NCI-H2171 treated with DMSO at 0.1 percent for 48 hours (cell line): Measurements from ENCODE around the gene DPM2.

Source experiments
- DNase-seq: peaks from one replicate; lab custom pipeline; 2025; lab: John Stamatoyannopoulos, UW

DPM2 gene

GRCh38 chr9:127973169-127974000, 35.7 kb upstream of the DPM2 start:
- no peak for DNase-seq

GRCh38 chr9:127972236-127972871, 34.7 kb upstream of the DPM2 start:
- DNase-seq, result no peak

DNA sequence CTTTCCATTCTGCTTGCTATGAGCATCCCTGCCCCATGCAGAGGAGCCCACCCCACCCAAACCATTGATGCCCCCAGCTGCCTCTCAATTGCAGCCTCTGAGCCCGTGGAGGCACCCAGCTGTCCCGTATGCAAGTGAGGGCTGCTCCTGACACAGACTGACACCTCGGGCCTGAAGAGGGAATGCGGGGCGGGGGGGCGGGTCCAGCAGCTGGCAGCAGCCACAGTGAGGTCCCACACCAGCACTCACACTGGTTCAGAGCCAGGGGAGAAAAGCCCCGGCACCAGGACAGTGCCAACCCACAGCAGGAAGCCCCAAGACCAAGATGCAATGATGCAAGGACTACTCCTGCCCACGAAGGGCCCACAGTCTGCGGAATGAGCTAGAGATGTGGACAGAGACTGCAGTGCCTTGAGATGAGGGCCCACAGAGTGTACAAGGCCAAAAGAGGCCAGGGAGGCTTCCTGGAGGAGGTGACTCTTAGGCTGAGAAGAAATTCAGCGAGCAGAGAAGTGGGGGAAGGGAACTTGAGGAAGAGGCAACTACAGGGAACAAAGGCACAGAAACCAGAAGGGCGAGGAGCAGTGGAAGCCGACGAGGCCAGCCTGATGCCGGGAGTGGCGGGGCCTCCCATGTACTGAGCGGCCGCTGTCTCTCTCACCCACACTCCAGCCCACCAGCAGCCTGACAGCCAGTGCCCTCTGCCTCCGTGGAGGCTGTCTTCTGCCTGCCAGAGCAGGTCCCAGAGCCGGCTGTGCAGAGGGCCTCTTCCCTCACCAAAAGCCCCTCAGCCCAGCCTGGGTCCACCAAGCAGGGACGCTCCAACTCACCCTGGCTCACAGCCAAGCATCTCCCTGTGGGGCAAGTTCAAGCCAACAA, 33.9 kb upstream of the DPM2 start:
- DNase-seq, result peak; percentile 80

DNA sequence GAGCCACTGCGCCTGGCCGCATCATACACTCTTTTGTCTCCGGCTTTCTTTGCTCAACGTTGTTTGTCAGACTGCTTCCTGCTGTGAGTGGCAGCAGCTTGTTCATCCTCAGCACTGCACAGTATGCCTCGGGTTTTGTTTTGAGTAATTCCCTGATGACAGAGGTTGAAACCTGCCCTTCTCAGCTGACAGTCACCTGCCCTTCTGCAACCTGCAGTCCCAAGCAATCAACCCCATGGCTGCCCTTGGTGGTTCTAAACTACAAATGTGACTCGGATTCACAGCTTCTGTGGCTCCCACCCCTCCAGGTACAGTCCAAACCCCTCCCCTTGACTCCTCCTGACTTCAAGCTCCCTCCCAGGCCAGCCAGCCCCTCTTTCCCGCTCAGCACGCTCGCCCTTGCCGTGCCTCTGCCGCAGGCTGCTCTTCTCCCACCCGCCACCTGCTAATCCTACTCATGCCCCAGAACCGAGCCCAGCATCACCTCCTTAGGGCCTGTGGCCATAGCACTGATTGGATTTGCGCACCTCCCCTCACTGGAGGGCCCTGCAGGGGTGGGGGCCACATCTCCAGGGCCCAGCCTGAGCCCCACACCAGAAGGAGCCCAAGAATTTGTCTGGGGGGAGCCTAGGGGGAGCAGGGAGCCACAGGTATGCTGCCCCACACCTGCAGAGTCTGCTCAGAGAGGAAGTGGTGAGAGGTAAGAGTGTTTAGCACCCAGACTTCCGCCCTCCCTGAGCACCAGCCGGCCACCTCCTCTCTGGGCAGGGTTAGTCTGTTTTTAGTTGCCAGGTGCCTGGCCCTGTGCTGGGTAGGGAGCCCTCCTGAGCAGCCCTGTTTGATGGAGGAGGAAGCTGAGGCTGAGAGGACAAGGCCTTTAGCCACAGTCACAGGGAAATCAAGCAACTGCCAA, 33.0 kb upstream of the DPM2 start:
- peak; percentile 99 for DNase-seq

- no peak for DNase-seq
These were observed 31.2 kb upstream of the DPM2 start for GRCh38 chr9:127968700-127969383.

- DNase-seq, result peak; percentile 44
These were observed 30.4 kb upstream of the DPM2 start for GRCh38 chr9:127968042-127968441.

- no peak for DNase-seq
These were observed 29.6 kb upstream of the DPM2 start for GRCh38 chr9:127967151-127967809.

GRCh38 chr9:127966416-127967150, 28.9 kb upstream of the DPM2 start:
- DNase-seq, result peak; percentile 47

- DNase-seq, result no peak
These were observed 28.3 kb upstream of the DPM2 start for GRCh38 chr9:127965953-127966352.

- DNase-seq, result no peak
These were observed 25.9 kb upstream of the DPM2 start for GRCh38 chr9:127963359-127964064.

GRCh38 chr9:127963041-127963358, 25.3 kb upstream of the DPM2 start:
- DNase-seq, result no peak

GRCh38 chr9:127962278-127962677, 24.6 kb upstream of the DPM2 start:
- no peak for DNase-seq

GRCh38 chr9:127961613-127962155, 24.0 kb upstream of the DPM2 start:
- no peak for DNase-seq

DNA sequence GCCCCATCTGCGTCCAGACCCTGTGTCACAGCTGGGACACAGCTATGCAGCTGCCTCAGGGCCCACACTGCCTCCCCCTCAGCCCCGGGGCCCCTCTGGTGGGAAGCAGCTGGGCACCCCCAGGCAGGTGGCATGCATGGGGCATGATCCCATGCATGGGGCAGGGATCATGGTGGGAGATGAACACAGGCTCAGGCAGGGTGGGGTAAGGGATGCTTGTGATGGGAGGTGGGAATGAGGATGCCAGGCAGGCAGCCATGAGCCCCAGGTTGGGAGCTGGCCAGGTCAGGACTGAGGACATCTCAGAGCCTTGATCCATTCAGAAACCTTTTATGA, 23.5 kb upstream of the DPM2 start:
- no peak for DNase-seq

DNA sequence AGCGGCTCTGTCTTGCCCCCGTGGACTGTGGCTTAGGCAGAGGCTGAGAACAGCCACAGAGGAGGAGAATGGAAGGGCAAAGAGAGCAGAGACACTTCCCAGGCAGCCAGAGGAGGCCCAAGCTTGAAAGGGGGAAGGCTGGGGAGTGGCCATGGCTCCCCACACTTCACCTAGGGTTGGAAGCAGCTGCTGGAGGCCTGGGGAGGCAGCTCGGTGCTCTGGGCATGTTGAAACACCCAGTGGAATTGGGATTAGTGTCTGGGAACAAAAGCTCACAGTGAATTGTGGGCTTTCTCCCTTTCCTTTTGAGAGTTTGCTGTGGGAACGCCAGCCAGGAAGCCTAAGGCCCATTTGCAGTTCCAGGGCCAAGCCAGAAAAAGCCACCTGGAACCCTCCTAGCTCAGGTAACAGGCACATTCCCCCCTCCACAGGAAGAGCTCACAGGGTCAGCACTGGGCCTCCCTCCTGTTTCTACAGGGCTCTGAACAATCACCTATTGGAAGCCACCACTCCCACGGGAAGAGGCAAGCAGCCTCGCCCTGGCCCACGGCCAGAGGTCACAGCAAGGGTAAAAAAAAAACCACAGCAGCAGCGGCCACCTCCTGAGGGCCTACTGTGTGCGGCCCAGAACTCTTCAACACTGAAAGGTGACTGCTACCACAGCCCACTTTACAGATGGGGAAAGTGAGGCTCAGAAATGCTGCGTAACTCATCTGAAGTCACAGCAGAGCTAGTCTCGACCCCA, 22.9 kb upstream of the DPM2 start:
- DNase-seq, result peak; percentile 57

DNA sequence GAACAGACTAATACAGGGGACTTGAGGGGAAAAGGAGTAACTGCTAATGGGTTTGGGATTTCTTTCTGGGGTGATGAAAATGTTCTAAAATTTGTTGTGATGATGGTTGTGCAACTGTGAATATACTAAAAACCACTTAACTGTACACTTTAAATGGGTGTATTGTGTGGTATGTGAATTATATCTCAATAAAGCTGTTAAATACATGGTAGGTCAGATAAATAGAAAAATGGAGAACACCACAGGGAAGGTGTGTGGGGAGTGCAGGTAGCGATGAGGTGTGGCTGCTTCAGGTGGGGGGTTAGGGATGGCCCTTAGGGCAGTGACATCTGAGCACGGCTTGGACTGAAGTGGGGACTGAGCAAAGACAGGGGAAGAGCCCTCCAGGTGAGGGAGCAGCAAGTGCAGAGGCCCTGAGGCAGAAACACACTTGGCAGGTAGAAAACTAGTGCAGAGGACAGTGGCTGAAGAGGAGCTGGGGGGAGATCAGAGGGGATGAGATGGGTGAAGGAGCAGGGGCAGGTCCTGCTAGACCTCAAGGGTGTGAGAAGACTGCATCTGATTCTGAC, 22.3 kb upstream of the DPM2 start:
- DNase-seq, result no peak

DNA sequence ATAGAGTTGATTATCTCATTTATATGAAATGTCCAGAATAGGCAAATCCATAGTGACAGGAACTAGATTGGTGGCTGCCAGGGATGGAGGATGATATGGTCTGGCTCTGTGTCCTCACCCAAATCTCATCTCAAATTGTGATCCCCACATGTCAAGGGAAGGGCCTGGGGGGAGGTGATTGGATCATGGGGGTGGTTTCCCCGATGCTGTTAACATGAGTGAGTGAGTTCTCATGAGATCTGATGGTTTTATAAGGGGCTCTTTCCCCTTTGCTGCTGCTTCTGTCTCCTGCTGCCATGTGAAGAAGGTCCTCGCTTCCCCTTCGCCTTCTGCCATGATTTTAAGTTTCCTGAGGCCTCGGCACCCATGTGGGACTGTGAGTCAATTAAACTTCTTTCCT, 21.7 kb upstream of the DPM2 start:
- DNase-seq, result no peak

GRCh38 chr9:127958728-127959127, 21.1 kb upstream of the DPM2 start:
- DNase-seq, result no peak
